HG03095 (cell line): ENCODE results near the gene RAD51D.
"Not testable (repeated sequence)": the region's sequence is repeated elsewhere in the genome, so short reads cannot be mapped to it uniquely, and the experiment has no call there.

Experiments used
- ATAC-seq: cut with Tn5 transposase; IDR thresholded peaks from one replicate; pipeline ENCODE4 v1.9.1; 2021; ENCODE audit warnings: moderate library complexity; ENCODE audit not compliant: unreplicated experiment

The RAD51D gene

GRCh38 chr17:35119370-35120165 is at the start of gene RAD51D:
RAD51D (minus strand) TSS chr17:35119860; CDS start chr17:35119613, 247 bp downstream.
- ATAC-seq = no peak

- ATAC-seq = no peak
Measured at GRCh38 chr17:35167666-35168065, 48.0 kb upstream of the RAD51D start.

GRCh38 chr17:35167046-35167445 is 47.4 kb upstream of the RAD51D start:
- ATAC-seq = no peak

- no peak for ATAC-seq
Measured at GRCh38 chr17:35166526-35166925, 46.9 kb upstream of the RAD51D start.

- ATAC-seq = no peak
Measured at GRCh38 chr17:35164716-35165115, 45.1 kb upstream of the RAD51D start.

GRCh38 chr17:35163886-35164285 is 44.2 kb upstream of the RAD51D start:
- no peak for ATAC-seq

- ATAC-seq = no peak
Measured at GRCh38 chr17:35162755-35163154, 43.1 kb upstream of the RAD51D start.

- ATAC-seq = no peak
Measured at GRCh38 chr17:35161281-35161761, 41.7 kb upstream of the RAD51D start.

- no peak for ATAC-seq
Measured at GRCh38 chr17:35160354-35161201, 40.9 kb upstream of the RAD51D start.

- no peak for ATAC-seq
Measured at GRCh38 chr17:35159940-35160339, 40.3 kb upstream of the RAD51D start.

GRCh38 chr17:35155246-35155645 is 35.6 kb upstream of the RAD51D start:
- no peak for ATAC-seq

- ATAC-seq = no peak
Measured at GRCh38 chr17:35154196-35155165, 34.8 kb upstream of the RAD51D start.

- no peak for ATAC-seq
Measured at GRCh38 chr17:35152421-35153140, 32.9 kb upstream of the RAD51D start.

GRCh38 chr17:35151080-35151479 is 31.4 kb upstream of the RAD51D start:
- ATAC-seq = not testable (repeated sequence)

- ATAC-seq = no peak
Measured at GRCh38 chr17:35149941-35150340, 30.3 kb upstream of the RAD51D start.

GRCh38 chr17:35148144-35148543 is 28.5 kb upstream of the RAD51D start:
- ATAC-seq = no peak

- ATAC-seq = no peak
Measured at GRCh38 chr17:35147375-35147905, 27.8 kb upstream of the RAD51D start, which contains the start of gene UNC45B. UNC45B (plus strand) TSS chr17:35147817; CDS start chr17:35148264, 447 bp downstream.

- ATAC-seq = no peak
Measured at GRCh38 chr17:35146214-35146833, 26.7 kb upstream of the RAD51D start.

GRCh38 chr17:35144840-35145239 is 25.2 kb upstream of the RAD51D start:
- no peak for ATAC-seq
